ENCODE results near the gene ZNF600.
"Not testable (repeated sequence)": the region's sequence is repeated elsewhere in the genome, so short reads cannot be mapped to it uniquely, and the experiment has no call there.

ZNF600 gene

DNA sequence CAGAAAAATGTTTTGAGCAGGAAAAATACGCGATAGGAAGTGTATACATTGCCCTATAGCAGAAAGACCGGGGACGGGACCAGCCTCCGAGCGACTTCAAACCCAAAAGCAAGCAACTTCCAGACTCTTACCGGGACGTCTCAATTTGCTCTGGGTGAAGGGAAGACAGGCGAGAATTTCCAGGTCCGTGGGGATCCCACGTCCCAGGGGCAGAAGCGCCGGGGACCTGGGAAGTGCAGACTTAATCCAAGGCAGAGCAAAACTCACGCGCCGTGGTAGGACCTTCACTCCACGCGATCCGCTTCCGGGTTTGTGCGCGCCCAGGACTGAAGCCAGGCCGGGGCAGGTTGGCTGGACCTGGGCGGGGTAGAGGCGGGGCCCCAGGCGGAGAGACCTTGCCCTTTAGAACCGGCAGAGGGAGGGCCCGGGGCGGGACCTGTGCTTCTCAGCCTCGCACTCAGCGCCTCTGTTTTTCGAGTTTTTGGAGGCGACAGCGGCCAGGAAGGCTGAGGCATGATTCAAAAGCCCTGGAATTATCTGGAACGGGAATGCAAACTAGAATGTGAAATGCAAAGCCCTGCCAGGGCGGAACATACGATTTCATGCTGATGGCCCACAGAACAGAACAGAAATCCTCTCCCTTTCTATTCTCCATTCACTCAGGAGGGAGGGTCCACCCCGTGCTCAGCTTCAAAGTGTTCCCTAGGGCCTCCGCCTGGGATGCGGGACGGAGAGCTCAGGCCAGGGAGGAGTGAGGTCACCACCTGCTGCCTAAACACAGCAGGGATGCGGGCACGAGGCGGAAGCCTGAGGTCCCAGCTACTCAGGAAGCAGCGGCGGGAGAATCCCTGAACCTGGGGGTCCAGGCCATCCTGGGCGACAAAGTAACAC is at the start of gene ZNF600:
Gene ZNF600, minus strand, starts transcription at position 328 of the 891 bp plus-strand sequence. CDS start 7,903 bp downstream, outside the sequence.
- DNase-seq = not testable (repeated sequence)

DNA sequence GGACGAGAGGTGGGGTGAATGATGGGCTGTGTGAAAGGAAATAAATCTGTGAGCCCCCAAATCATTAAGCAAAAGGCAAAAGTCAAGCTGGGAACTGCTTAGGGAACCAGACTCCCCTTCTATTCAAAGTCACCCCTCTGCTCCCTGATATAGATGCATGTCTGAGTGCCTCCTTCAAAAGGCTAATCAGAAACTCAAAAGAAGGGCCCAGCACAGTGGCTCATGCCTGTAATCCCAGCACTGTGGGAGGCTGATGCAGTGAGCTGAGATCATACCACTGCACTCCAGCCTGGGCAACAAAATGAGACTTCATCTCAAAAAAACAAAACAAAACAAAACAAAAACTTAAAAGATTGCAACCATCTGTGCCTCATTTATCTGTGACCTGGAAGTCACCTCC is 47.7 kb upstream of the ZNF600 start:
- not testable (repeated sequence) for DNase-seq

DNA sequence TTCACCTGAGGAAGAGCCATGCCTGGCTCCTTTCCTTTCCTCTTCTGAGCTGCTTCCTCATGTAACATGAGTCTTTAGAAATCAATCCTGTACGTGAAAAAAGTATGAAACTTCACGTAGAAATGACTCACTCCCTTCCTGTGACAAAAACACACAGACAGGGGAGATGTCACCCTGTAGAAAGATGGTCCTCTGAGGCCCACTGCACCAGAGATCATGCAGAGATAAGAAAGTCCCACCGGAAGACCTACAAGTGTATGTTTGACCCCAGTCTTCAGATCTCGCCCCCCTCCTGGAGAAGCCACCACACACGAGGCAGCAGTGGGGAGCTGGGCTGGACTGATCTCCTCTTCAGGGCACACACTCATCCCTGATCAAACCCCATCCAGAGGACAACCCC is 47.0 kb upstream of the ZNF600 start:
- not testable (repeated sequence) for DNase-seq

- not testable (repeated sequence) for DNase-seq
Measured at GRCh38 chr19:52829866-52830265, 43.3 kb upstream of the ZNF600 start.

- DNase-seq = no peak
Measured at GRCh38 chr19:52825765-52826164, 39.2 kb upstream of the ZNF600 start.

DNA sequence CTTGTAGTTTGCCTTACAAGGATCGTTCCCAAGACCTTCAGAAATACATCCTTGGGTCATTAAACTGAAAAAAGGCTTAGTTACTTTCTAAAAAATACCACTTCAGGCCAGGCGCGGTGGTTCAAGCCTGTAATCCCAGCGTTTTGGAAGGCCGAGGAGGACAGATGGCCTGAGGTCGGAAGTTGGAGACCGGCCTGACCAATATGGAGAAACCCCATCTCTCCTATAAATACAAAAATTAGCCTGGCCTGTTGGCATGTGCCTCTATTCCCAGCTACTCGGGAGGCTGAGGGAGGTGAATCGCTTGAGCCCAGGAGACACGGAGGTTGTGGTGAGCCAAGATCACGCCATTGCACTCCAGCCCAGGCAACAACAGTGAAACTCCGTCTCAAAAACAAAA is 37.1 kb upstream of the ZNF600 start:
- no peak for DNase-seq

- not testable (repeated sequence) for DNase-seq
Measured at GRCh38 chr19:52821204-52821960, 34.8 kb upstream of the ZNF600 start, which contains the start of gene ZNF28. Gene ZNF28 (minus strand): TSS chr19:52821633. CDS start chr19:52817958, 3,675 bp downstream.

GRCh38 chr19:52820472-52821203 is 34.0 kb upstream of the ZNF600 start:
- not testable (repeated sequence) for DNase-seq

- no peak for DNase-seq
Measured at GRCh38 chr19:52809801-52810200, 23.2 kb upstream of the ZNF600 start.

DNA sequence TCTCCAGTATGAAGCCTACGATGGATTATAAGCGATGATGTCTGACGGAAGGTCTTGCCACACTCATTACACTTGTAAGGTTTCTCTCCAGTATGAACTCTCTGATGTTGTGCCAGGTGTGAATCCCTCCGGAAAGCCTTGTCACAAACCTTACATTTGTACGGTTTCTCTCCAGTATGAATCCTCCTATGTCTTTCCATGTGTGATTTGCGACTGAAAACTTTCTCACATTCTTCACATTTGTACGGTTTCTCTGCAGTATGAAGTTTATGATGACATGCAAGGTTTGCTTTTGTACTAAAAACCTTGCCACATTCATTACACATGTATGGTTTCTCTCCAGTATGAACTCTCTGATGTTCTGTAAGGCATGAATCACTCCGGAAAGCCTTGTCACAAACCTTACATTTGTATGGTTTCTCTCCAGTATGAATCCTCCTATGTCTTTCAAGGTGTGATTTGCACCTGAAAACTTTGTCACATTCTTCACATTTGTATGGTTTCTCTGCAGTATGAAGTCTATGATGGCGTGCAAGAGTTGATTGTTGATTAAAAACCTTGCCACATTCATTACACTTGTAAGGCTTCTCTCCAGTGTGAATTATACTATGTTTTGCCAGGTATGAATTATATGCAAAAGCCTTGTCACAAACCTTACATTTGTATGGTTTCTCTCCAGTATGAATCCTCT is 13.5 kb upstream of the ZNF600 start:
- not testable (repeated sequence) for DNase-seq

DNA sequence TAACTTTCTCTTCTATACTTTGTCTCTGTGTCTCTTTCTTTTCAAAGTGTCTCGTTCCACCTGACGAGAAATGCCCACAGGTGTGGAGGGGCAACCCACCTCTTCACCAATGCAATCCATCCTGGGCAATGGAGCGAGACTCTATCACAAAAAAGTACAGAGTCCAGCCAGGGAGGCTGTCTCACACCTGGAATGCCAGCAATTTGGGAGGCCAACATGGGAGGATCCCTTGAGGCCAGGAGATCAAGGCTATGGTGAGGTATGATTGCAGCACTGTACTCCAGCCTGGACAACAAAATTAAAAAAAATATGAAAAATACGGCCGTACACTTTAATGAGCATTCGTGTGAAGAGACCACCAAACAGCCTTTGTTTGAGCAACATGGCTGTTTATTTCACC is 2.8 kb upstream of the ZNF600 start:
- no peak for DNase-seq

- no peak for DNase-seq
Measured at GRCh38 chr19:52786078-52786463, 520 bp downstream of the ZNF600 start.

DNA sequence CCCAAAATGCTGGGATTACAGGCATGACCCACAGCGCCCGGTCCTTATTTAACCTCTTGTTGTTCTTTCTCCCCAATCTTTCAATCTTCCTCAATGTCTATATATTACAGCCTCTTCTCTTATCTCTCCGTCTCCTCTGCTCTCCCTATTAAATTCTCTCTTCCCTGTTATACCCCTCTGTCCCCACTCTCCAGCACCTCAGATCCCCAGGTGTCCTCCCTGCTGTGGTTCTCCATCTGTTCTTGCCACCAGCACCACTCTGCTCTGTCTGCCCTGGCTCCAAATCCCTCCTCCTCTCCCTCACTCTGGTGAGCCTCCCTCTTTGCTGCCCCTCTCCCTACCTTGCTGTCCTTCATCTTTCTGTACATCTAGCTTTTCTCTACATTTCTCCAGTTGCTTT is 1.1 kb downstream of the ZNF600 start:
- no peak for DNase-seq

- not testable (repeated sequence) for DNase-seq
Measured at GRCh38 chr19:52782864-52783263, 3.7 kb downstream of the ZNF600 start.

DNA sequence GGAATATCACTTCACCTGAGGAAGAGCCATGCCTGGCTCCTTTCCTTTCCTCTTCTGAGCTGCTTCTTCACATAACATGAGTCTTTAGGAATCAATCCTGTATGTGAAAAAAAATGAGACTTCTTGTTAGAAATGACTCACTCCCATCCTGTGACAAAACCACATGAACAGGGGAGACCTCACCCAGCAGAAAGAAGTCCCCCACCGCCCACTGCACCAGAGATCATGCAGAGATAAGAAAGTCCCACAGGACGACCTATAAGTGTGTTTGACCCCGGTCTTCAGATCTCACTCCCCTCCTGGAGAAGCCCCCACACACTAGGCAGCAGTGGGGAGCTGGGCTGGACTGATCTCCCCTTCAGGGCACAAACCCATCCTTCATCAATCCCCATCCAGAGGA is 7.8 kb downstream of the ZNF600 start:
- no peak for DNase-seq

- DNase-seq = not testable (repeated sequence)
Measured at GRCh38 chr19:52756447-52756846, 30.1 kb downstream of the ZNF600 start.

DNA sequence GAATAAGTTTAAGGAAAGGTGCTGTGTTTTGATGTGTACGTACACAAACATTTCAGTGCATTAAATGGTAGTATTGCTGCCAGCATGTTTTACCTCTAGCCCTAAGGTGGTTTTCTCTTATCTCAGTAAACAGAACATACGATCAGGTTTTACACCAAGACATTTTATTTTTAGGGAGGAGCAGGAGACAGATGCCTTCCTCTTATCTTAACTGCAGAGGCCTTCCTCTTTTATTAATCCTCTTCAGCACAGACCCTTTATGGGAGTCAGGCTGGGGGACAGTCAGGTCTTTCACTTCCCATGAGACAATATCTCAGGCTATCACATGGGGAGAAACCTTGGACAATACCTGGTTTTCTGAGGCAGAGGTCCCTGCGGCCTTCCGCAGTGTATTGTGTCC is 36.8 kb downstream of the ZNF600 start:
- no peak for DNase-seq

- DNase-seq = peak; percentile 1
Measured at GRCh38 chr19:52748336-52748950, 38.1 kb downstream of the ZNF600 start.

DNA sequence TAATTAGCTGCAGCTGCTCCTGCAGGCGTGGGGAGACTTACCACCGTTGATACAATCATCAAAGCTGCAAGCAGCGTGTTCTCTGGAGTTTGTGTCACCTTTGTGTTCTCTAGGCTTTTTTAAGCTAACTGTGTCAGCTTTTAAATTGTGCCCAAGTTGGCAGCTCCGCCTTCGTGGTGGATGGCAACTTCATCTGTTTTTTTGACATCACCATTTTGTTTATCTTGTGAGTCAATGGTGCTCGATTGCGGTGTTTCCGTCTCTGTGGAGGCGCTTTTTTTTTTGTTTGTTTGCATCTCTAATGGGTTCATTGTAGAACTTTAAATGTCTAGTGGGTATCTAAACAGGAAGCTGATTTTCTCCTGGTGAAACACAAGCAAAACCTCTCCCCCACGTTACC is 40.7 kb downstream of the ZNF600 start:
- not testable (repeated sequence) for DNase-seq

DNA sequence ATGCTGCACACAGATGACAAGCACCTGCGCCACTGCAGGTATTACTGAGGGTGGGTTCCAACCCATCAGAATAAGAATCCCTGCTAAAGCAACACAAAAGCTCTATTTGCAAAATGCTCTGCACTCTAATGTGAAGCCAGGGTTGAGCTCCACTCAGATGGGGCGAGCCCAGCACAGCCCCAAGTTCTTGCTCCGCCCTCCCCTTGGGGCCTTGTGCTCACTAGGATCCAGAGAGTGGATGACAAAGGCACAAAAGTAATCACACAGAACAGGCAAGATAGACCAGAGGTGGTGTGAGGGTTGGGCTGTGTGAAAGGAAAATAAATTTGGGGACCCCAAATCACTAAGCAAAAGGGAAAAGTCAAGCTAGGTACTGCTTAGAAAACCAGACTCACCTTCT is 43.5 kb downstream of the ZNF600 start:
- no peak for DNase-seq

GRCh38 chr19:52742516-52742915 is 44.1 kb downstream of the ZNF600 start:
- no peak for DNase-seq

GRCh38 chr19:52741951-52742485 is 44.6 kb downstream of the ZNF600 start:
- DNase-seq = no peak
